ENCODE results near the gene ZNF462. TPM values are rescaled to one million over a fixed set of nuclear protein-coding genes. Genes with fewer than 3 reads are reported as not detected.

Gene ZNF462
- total RNA-seq, 1 experiment from 2014 or later = 34.5 TPM

DNA sequence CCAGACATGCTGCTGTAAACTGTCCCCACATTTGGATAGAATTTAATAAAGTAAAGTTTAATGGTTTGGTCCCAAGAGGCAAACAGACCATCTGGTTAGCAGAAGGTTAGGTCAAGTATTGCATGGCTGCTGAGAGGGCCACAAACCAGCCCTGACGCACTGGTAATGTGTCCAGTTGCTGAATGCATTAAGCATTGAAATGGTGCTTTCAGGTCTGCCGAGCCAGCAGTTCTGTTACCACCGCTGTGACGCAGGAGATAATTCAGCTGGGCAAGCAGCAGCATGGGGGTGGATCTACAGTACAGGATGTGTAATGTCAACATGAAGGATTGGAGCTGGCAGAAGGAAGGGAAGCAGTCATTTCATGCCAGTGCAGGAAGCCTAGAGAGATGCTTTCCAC is 16.0 kb downstream of the ZNF462 start:
- intact Hi-C loops (cut with micrococcal nuclease; ENCODE audit: unreplicated experiment) = no loop called here
- H3K9me3 ChIP-seq = no peaks in the 10 kb centered on the region
- no peaks in the 10 kb centered on the region for H3K27me3 ChIP-seq (replicated peaks; ENCODE audit: control insufficient read depth, insufficient read depth, low read length)
- DNase-seq = no peak
- TF ChIP-seq, protein P1, sequence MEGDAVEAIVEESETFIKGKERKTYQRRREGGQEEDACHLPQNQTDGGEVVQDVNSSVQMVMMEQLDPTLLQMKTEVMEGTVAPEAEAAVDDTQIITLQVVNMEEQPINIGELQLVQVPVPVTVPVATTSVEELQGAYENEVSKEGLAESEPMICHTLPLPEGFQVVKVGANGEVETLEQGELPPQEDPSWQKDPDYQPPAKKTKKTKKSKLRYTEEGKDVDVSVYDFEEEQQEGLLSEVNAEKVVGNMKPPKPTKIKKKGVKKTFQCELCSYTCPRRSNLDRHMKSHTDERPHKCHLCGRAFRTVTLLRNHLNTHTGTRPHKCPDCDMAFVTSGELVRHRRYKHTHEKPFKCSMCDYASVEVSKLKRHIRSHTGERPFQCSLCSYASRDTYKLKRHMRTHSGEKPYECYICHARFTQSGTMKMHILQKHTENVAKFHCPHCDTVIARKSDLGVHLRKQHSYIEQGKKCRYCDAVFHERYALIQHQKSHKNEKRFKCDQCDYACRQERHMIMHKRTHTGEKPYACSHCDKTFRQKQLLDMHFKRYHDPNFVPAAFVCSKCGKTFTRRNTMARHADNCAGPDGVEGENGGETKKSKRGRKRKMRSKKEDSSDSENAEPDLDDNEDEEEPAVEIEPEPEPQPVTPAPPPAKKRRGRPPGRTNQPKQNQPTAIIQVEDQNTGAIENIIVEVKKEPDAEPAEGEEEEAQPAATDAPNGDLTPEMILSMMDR (IDR thresholded peaks at IDR 0.05; ENCODE audit: insufficient read depth in 1 of 2, low read depth in 1 of 2, low read length in 1 of 2, severe bottlenecking in 1 of 2, unreplicated experiment in 1 of 2) = no peak
- no peaks in the 10 kb centered on the region; the same call in 1 of the 2 replicates for H3K36me3 ChIP-seq (ENCODE audit: control insufficient read depth, insufficient read depth, low read length)
- Mint-ChIP-seq H3K27me3 (ENCODE audit: insufficient read depth, unreplicated experiment) (no peaks in the 10 kb centered on the region), H3K27ac (ENCODE audit: unreplicated experiment) (no peak overlapping the region), H3K9me3 (ENCODE audit: unreplicated experiment) (no peaks in the 10 kb centered on the region), H3K36me3 (ENCODE audit: insufficient read depth, unreplicated experiment) (no peaks in the 10 kb centered on the region), H3K4me1 (ENCODE audit: low read depth, unreplicated experiment) (peaks cover 14% of the 10 kb centered on the region), H3K4me3 (ENCODE audit: unreplicated experiment) (no peak overlapping the region)
- ChIA-PET POLR2A (no interaction called here), CTCF (no interaction called here)
- no TSS peak for BruUV-seq (replicated peaks)
- H3K4me3 ChIP-seq (ENCODE audit: low read depth, low read length) = no peak overlapping the region
- peaks cover 25% of the 10 kb centered on the region for H3K4me1 ChIP-seq

DNA sequence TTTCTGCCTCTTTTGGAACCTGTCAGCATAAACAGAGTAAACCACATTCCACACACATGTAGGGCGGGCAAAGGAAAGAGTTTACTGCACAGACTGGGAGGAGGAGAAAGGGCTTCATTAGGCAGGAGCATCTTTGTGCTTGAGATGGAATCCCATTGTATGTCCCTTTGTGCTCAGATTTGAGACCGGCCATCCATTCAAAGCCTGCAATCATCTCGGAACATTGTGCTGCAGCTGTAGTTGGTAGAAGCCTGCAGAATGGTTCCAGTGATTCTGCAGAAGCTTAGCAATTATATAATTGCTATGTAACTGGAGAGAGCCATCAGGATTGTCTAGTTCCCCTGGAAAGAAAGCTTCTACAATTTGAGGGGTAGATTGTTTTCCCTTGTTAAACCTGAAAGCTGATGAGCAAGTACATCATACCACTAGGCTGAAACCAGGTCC is 16.5 kb downstream of the ZNF462 start:
- Mint-ChIP-seq H3K9me3 (ENCODE audit: unreplicated experiment) (no peaks in the 10 kb centered on the region), H3K4me1 (ENCODE audit: low read depth, unreplicated experiment) (peaks cover 16% of the 10 kb centered on the region), H3K4me3 (ENCODE audit: unreplicated experiment) (no peak overlapping the region), H3K27ac (ENCODE audit: unreplicated experiment) (no peak overlapping the region), H3K36me3 (ENCODE audit: insufficient read depth, unreplicated experiment) (no peaks in the 10 kb centered on the region), H3K27me3 (ENCODE audit: insufficient read depth, unreplicated experiment) (no peaks in the 10 kb centered on the region)
- no peak overlapping the region for H3K4me3 ChIP-seq (ENCODE audit: low read depth, low read length)
- ChIA-PET CTCF (no interaction called here), POLR2A (no interaction called here)
- H3K4me1 ChIP-seq = peaks cover 29% of the 10 kb centered on the region
- TF ChIP-seq, protein P1 (IDR thresholded peaks at IDR 0.05; ENCODE audit: insufficient read depth in 1 of 2, low read depth in 1 of 2, low read length in 1 of 2, severe bottlenecking in 1 of 2, unreplicated experiment in 1 of 2) = no peak
- no TSS peak for BruUV-seq (replicated peaks)
- intact Hi-C loops (cut with micrococcal nuclease; ENCODE audit: unreplicated experiment) = no loop called here
- H3K36me3 ChIP-seq (ENCODE audit: control insufficient read depth, insufficient read depth, low read length) = no peaks in the 10 kb centered on the region; the same call in 1 of the 2 replicates
- no peaks in the 10 kb centered on the region for H3K9me3 ChIP-seq
- no peak for DNase-seq
- H3K27me3 ChIP-seq (replicated peaks; ENCODE audit: control insufficient read depth, insufficient read depth, low read length) = no peaks in the 10 kb centered on the region

DNA sequence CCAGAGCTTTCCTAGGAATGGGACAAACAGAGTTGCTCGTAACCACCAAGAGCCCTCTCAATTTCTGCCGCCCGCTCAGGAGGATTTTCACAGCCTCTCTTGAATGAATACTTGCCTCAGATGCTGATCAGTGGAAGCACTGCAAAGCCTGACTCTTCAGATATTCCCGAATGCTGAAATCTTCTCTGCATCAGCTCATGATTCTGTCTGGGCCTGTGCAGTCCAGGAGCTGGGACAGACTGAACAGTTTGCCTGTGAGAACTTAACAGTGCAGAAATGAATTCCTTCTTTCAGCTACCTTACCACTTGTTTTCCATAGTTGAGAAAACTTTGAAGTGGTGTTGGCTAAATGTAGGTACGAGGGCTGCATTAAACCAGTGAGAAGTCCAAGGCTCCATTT is 17.1 kb downstream of the ZNF462 start:
- TF ChIP-seq, protein P1 (IDR thresholded peaks at IDR 0.05; ENCODE audit: insufficient read depth in 1 of 2, low read depth in 1 of 2, low read length in 1 of 2, severe bottlenecking in 1 of 2, unreplicated experiment in 1 of 2) = no peak
- Mint-ChIP-seq H3K27me3 (ENCODE audit: insufficient read depth, unreplicated experiment) (no peaks in the 10 kb centered on the region), H3K4me1 (ENCODE audit: low read depth, unreplicated experiment) (peaks cover 16% of the 10 kb centered on the region), H3K9me3 (ENCODE audit: unreplicated experiment) (no peaks in the 10 kb centered on the region), H3K4me3 (ENCODE audit: unreplicated experiment) (no peak overlapping the region), H3K27ac (ENCODE audit: unreplicated experiment) (no peak overlapping the region), H3K36me3 (ENCODE audit: insufficient read depth, unreplicated experiment) (no peaks in the 10 kb centered on the region)
- intact Hi-C loops (cut with micrococcal nuclease; ENCODE audit: unreplicated experiment) = no loop called here
- no TSS peak for BruUV-seq (replicated peaks)
- no peak for DNase-seq
- H3K9me3 ChIP-seq = no peaks in the 10 kb centered on the region
- ChIA-PET POLR2A (no interaction called here), CTCF (no interaction called here)
- H3K4me1 ChIP-seq = peaks cover 29% of the 10 kb centered on the region
- H3K27me3 ChIP-seq (replicated peaks; ENCODE audit: control insufficient read depth, insufficient read depth, low read length) = no peaks in the 10 kb centered on the region
- no peaks in the 10 kb centered on the region; the same call in 1 of the 2 replicates for H3K36me3 ChIP-seq (ENCODE audit: control insufficient read depth, insufficient read depth, low read length)
- H3K4me3 ChIP-seq (ENCODE audit: low read depth, low read length) = no peak overlapping the region

Measured in Caco-2 (cell line).